MV-4-11 (cell line): ENCODE results near the gene OLFML2B.

ENCODE experiments used
- DNase-seq: peaks from one replicate; lab custom pipeline; 2025; lab: John Stamatoyannopoulos, UW

The OLFML2B gene

DNA sequence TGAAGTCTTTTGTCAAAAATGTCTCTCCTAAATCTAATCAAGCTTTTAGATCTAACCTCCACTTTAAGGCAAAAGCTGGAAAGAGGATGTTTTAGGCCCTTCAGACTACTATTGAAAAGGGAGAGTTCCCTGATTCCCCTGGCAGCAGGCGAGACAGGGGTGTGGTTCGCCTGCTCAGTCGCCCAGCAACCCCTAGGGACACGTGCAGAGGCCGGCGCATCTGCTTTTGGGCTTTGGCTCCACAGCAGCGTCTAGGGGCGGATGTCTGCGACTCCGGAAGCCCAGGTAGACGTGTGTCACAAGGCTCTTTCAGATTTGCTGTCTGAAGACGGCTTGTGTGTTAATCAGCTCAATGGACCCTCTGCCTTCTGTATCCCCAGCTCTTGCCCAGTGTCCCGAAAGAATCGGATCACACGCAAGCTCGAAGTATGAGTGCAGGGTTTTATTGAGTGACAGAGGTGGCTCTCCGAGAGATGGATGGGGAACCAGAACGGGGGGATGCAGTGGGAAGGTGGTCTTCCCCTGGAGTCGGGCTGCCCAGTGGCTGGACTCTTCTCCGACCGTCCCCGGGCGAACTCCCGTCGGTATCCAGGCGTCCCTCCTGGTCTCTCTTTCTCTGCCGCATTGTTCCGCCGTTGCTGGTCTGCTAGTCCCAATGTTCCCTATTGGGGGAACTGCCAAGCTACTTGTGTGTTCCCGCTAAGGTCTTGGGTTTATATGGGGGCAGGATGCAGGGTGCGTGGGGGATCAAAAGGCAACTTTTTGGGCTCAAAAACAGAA is 45.5 kb downstream of the OLFML2B start:
- DNase-seq, result no peak

DNA sequence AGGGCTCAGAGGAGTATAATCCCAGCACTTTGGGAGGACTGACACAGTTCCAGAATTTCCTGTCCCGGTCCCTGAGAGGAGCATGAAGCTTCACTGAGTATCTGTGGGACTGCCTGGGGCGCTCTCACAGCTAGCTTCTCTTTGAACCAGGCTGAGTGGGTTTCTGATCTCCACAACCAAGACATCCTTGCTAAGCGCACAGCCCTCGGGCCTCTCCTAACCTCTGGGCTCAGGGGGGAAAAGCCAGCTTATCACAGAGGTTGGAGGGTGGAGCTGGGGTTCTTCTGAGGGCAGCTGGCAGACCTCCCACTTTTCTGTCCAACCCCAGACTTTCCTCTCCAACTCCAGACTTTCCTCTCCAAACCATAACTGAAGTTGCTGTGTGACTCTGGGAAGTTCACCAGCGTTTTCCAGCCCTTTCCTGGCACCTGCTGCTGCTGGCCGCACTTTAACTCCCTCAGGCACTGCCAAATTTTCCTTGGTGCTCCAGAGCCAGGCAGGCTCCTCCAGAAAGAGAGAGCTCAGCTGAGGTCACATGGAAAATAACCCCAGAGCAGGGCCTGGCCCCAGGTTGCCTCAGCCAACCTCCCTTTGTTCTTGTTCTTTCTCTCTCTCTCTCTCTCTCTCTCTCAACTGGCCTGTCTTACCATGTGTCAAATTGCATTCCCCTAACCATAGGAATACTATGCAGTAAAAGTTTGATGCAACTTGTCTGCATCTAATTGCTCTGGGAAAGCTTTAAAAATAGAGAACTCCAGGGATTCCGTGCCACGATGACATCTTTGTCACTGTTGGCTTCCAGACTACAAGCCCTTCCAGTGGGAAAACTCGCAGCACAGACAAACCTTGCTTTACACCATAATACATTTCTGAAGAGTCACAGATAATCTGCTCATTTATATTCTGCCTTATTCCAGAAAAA is 49.5 kb downstream of the OLFML2B start:
- DNase-seq, result no peak

DNA sequence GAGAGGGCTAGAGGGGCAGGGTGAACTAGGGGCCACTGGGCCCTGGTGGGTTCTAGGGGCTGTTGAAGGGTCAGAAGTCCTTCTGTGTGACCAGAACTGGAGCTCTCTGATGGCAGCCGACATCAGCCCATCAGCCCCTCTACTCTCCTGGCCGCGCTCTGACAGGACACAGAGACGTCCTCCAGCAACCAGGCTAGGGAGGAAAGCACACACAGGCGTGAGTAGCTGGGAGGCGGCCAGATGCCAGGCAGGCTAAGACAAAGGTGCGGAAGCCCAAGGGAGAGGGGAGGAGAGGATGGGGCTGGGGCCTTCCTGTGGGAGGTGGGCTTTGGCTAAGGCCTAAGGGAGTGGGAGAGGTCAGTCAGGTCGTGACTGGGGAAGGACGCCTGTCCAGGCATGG is 50.8 kb downstream of the OLFML2B start:
- no peak for DNase-seq

DNA sequence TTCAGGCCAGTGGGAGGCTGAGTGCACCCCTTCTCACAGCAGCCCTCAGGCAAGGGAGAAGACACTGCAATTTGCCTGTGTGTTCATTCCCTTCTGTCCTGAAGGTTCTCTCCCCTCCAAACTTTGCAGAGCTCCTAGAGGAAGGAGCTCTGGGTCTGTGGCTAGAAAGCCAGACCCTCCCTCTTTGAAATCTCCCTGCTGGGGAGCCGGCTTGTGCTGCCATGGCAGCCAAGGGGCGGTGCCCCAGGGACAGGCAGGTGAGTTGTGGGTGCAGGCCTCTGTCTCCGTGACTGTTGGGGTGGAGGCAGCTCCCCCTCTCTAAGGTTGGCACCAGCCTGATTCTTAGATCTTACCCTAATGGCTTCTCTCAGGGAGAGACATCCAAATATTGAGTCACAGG is 53.0 kb downstream of the OLFML2B start:
- DNase-seq, result no peak

DNA sequence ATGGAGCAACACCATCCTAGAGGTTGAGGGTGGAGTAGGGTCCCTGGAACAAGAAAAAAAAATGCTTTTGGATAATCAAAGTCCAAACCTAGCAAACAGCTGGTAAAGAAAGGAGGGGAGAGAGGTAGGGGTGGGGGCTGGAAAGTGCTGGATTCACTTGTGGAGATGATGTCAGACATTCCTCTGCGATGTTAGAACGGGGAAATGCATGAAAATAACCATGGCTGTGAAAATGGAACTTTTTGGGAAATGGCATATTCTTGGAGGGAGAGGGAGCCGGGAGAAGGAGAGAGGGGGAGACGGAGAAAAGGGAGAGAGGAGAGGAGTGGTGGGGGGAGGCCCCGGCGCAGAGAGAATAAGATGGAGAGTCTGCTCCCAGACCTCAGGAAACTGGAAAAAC is 53.6 kb downstream of the OLFML2B start:
- no peak for DNase-seq

DNA sequence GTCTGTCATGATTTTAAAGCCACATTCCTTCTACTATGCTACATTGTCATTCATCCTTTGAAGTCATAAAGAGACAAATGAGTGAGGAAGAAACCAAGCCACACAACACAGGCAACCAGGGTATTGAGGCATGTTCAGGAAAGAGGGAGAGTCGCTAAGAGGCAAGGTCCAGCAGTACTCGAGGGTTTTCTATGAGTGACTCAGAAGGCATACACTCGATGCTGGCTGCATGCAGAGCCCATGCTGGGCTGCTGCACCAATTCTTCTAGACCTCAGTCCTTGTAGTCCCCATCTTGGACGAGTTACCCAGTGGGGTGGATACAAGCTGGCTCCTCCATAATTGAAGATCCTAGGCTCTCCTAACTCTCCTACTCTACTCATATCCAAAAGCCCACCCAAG is 57.6 kb downstream of the OLFML2B start:
- DNase-seq, result no peak

DNA sequence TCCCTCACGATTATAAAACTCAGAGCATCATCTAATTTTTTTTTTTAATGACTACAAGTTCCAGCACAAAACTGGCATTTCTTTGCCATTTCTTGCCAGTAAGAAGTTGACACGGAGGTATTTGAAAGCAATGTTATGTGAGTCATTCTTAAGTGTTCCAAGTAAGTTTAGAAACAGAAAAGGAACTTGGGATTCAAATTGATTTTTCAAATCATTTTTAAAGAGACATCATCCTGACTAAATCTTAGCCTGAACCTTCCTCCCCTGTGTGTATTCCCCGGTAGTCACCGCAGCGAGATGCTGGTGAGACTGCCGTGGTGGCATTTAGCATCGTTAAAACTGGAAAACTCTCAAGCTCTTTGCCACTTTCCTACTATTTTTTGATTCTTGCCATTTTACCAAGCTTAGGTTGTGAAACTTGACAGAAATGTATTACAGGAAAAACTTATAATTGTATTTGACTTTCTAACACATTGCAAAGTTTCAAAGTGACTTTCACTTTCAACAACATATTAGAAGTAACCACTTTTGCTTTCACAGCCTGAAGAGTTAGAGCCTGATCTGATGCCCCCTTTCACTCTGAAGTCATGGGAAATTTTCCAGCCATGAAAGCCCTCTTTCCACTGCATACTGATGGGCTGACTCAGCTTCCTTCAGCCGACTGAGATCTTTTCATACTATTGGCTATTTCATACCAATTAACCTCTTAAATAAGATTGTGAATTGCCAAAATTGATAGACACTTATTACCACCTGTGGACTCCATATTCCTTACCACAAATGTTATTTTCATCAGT is 61.4 kb downstream of the OLFML2B start:
- DNase-seq, result peak; percentile 44

DNA sequence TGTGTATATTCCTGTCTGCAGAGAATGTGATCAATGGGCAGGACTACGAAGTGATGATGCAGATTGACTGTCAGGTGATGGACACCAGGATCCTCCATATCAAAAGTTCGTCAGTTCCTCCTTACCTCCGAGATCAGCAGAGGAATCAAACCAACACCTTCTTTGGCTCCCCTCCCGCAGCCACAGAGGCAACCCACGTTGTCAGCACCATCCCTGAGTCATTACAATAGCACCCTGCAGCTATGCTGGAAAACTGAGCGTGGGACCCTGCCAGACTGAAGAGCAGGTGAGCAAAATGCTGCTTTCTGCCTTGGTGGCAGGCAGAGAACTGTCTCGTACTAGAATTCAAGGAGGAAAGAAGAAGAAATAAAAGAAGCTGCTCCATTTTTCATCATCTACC is 65.2 kb downstream of the OLFML2B start:
- DNase-seq, result no peak

DNA sequence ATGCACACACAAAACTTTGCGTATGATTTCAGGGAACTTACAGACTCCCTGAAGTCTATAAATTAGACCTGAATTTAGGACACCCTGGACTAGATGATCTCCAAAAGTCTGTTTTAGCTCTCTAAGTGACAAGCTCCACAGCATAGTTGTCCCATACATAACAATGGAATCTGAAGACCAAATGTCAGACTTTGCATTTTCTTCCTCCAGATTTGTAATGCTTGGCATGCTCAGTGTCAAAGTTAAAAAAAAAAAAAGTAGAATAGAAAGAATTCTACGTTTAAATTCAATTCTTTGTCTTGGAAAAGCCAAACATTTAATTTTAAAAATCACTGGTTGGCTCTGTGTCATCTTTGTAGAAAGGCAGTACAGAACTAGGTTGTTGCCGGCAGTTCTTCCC is 66.7 kb downstream of the OLFML2B start:
- DNase-seq, result no peak

DNA sequence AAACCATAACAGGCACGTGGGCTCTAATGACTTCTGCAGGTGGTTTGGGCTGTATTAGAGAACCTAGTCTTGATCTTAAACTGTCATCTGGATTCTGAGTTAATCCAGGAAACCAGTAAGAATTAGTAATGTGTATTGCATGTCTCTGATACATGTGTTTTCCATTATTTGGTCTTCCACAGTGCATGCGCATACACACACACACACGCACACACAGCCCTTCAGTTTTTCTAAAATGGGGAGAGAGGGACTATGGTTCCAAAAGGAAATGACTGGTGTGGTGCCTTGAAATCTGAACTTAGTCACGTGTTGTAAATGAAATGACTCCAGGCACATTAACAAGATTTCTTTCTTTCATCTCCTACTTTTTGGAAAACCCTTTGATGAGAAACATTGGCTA is 67.6 kb downstream of the OLFML2B start:
- peak; percentile 16 for DNase-seq

DNA sequence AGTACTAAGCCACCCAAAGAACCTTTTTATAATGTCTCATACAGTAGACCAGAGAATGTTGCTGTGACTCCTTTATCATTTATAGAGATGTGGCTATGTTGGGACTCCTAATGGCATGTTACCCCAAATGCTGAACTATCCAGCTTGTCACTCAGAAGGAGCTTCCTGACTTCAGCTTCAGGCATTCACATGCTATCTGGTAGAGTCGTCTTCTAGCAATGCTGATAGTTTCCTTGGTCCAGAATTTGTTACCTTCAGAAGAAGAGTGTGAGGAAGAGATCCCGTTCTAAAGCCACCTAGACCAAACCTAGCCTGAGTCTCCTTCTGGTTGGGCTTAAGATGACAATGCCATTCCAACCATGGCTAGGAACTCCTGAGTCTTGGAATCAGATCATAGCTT is 68.1 kb downstream of the OLFML2B start:
- no peak for DNase-seq

DNA sequence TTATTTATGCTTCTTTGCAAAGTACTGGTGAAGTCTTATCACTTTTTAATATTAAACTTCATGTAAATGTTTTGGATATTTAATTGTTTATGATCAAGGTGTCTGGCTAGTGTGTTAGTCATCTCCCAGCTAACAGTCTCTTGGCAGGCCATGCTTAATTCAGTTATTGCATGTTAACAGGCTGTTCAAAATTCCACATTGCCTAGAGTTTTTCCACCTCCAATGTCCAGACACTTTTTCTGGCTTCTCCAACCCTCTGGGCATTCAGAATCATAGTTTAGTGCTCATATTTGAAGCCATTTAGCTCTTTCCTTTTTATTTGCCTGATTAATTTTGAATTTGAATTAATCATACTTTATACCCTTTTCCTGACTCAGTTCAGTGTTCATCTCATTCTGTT is 69.2 kb downstream of the OLFML2B start:
- DNase-seq, result no peak

DNA sequence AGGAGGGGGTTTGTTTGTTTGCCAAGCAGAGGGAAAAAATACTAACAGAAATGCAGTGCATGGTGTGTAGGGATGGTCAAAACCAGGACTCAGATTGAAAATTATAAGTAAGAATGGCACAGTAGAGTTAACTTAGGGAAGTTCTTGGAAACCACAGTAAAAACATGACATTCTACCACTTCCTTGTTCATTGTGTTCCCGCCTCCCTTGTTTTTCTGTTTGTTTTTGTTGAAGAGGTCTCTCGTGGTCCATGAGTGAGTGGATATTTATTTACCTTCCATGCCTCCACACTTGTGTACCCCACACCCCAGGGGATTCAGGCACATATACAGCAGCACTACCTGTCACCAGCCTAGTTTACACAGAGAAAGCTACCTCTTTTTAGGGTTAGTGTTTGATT is 69.6 kb downstream of the OLFML2B start:
- DNase-seq, result peak; percentile 55

DNA sequence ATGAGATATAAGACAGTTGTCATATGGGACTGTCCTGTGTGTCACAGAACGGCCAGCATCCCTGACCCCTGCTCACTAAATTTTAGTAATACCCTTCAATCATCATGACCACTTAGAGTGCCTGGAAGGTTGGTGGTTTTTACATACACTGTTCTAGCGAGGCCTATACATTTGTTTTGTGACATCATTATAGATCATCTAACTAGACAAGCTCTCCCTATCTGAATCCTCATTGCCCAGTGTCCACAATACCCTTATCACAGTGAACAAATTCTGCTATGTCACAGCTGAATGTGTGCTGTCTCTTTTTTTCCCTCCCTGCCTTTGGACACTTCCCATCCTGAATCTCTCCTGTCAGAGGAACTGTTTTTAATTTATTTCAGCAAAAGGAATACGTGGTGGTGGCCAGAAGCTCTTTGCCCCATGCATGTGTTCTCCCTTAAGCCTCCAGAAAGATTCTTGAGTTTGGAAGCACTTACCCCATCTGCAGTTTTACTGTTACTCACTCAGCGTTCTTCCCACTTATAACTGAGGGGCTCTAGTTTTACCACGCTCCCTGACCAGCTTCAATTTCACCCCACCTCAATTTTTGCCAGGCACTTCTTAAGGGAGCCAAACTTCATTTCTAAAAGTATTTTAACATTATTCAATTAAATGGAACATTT is 70.3 kb downstream of the OLFML2B start:
- no peak for DNase-seq

DNA sequence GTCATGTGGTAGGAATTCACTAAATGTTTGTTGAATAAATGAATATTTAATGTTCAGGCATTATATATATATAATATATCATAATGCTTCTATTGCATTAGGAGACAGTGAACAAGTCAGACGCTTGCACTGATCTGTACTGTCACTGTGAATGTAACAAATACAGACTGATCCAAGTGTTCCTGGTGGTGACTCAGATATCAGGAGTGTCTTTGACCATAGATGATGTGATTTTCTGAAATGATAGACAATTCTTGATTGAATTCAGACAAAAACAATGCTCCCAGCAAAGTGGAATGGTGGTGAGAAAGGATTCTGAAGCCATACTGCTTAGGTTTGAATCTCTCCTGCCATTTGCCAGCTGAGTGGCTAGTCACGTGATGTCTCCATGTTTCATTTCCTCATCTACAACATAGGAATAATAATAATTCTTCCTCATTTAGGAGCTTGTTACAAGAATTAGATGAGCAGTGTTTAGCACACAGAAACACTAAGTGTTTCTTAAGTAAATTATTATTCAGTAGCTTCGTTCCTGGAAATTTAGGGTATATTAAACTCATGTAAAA is 71.0 kb downstream of the OLFML2B start:
- peak; percentile 76 for DNase-seq

DNA sequence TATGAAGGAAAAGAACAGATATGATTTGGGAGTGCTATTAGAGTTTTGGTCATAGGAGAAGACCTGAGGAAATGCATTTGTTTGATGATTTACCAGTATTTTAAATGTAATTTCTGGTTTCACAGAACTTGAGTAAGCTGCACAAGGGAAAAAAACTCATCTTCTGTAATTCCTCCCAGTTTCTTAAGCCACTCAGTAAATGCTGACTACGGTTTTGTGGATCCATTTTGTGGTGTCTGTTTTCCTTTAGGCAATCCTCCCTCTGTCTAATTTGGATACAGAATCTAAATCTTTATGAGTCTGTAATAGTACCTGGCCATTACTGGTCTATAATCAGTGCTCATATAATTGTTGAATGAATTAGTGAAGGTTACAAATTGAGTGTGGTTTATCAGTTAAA is 72.0 kb downstream of the OLFML2B start:
- DNase-seq, result no peak

DNA sequence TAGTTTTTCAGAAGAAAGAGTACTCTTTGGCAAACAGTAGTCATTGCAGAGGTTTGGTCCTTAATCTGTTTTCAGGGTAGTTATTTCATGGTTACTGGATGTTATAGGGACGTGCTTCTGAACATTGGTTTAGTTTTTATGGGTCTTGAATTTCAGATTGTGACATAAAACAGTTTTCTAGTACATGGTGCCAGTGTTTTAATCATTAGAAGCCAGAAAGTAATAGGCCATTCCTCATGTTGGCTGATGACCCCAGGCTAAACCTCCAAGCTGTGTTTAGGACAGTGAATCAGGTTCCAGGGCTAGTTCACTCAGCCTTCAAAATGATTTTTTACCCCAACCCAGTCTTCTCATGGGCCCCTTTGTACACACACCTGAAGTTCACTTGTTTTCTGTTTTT is 73.3 kb downstream of the OLFML2B start:
- no peak for DNase-seq

DNA sequence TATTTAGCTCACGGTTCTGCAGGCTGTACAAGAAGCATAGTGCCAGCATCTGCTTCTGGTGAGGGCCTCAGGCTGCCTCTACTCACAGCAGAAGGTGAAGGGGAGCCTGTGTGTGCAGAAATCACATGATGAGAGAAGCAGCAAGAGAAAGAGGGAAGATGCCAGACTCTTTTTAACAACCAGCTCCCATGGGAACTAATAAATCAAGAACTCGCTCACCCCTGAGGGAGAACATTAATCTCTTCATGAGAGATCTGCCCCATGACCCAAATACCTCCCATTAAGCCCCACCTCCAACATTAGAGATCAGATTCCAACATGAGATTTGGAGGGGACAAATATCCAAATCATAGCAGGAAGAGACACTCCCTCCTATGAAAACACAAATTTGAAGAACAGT is 74.1 kb downstream of the OLFML2B start:
- DNase-seq, result no peak

DNA sequence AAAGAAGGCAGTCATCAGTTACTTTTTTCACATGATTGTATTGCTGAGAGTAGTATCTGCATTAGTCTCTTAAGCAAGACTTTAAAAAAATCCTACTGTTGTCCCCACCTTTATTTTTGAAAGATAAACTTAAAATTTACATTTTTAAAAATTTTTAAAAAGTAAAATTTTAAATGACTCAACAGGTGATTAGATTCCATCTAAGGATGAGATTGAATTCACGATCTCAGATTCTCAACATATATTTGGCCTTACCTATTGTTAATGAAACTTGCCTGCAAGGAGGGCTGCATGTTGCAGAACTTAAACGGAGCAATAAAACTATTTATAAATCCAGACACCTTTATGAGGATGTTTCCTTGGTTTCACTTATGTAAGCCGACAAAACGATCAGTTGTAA is 75.2 kb downstream of the OLFML2B start:
- DNase-seq, result no peak

DNA sequence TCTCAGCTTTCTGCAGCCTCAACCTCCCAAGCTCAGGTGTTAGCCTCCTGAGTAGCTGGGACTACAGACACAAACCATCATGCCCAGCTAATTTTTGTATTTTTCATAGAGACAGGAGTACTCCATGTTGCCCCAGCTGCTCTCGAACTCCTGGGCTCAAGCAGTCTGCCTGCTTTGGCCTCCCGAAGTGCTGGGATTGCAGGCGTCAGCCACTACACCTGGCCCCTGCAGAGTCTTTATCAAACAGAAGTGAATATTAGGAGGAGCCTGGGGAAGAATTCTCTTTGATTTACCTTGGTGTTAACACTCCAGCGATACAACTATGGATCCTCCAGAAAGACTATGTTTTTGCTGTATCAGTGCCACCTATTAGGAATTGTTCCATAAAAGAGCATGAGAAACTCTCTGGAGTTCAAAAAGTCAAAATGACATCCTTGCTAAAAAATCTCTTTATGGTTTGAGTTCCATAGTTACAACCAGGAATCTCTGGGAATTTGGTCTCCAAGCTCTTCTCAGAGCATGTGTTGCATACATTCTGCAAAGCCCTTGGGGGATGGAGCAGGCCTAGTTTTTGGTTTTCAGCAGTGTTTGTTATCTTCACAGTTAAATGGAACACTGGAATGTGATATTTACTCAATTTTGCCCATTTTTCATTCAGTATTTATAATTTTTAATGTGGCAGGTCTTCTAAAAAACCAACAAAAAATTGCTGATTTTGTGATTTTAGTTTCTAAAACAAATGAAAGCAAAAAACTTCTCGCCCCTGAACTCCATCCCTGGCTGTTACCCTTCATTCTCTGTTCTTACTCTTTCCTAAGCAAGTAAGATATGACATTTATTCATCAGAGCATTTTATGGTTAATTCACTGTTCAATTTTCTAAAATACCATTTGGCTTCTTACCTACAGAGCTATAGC is 77.3 kb downstream of the OLFML2B start:
- DNase-seq, result no peak
